ENCODE measurements around the gene PWP1. TPM values are rescaled to one million over a fixed set of nuclear protein-coding genes. Genes with fewer than 3 reads are reported as not detected.

Gene PWP1
- total and polyA plus RNA-seq, 3 experiments from 2014 or later, result 71.3 to 80.2 (median 72.3) TPM

- POLR2A ChIA-PET, result no interaction called here
- Mint-ChIP-seq H3K4me1 (peaks cover 2 to 5% (median 5%) of the 10 kb centered on the region in 3 donors), H3K4me3 (no peak overlapping the region), H3K27me3 (peaks cover 14 to 40% of the 10 kb centered on the region in 2 donors), H3K27ac (peak overlapping the region in 2 of 8 donors; percentile 20 to 43), H3K9me3 (no peaks in the 10 kb centered on the region), H3K36me3 (no peaks in the 10 kb centered on the region)
- CTCF ChIA-PET, result interaction anchor here (1.0 to 2.6 kb wide), 3 partner anchors 8 to 27 kb away, joined by 4 to 12 read pairs (median 6); no protein-coding TSS in a partner anchor
- Histone ChIP-seq H3K4me3 (ENCODE audit: low read length) (no peak overlapping the region), H3K27ac (ENCODE audit: low read depth, low read length) (no peak overlapping the region), H3K4me1 (ENCODE audit: insufficient read depth, low read length) (no peaks in the 10 kb centered on the region), H3K27me3 (ENCODE audit: insufficient read depth, low read length, poor library complexity, severe bottlenecking) (no peaks in the 10 kb centered on the region), H3K36me3 (ENCODE audit: insufficient read depth, low read length) (no peaks in the 10 kb centered on the region), H3K9me3 (ENCODE audit: low read length) (no peaks in the 10 kb centered on the region)
- peak in 1 of 5 donors; percentile 7 for DNase-seq
Measured at GRCh38 chr12:107670999-107671643, 14.5 kb upstream of the PWP1 start.

DNA sequence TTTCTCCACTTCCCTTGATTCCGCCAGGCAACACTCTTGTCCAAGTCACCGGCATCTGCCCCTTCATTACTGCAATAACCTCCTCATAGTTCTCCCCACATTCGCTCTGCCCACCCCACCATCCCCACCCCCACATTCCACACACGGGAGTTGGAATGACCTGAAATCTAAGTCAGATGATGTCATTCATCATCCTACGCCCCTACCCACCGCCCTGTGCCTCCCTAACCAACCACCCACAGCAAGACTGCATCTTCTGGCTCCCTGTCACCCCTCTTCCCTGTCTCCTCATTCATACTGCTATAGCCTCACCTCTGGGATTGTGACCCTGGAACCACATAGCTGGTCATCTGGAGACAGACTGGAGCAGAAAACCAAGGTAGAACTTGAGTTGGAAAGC is 7.9 kb upstream of the PWP1 start:
- no peak overlapping the region for H3K27ac Mint-ChIP-seq
- ChIA-PET POLR2A (no interaction called here), CTCF (no interaction called here)
- Histone ChIP-seq H3K9me3 (ENCODE audit: low read length) (no peaks in the 10 kb centered on the region), H3K36me3 (ENCODE audit: insufficient read depth, low read length) (no peaks in the 10 kb centered on the region), H3K27ac (ENCODE audit: low read depth, low read length) (no peak overlapping the region), H3K4me3 (ENCODE audit: low read length) (no peak overlapping the region), H3K4me1 (ENCODE audit: insufficient read depth, low read length) (no peaks in the 10 kb centered on the region), H3K27me3 (ENCODE audit: insufficient read depth, low read length, poor library complexity, severe bottlenecking) (no peaks in the 10 kb centered on the region)
- no peaks in the 10 kb centered on the region for H3K36me3 Mint-ChIP-seq
- no peaks in the 10 kb centered on the region for H3K4me1 Mint-ChIP-seq
- peaks cover 7 to 29% of the 10 kb centered on the region in 2 donors for H3K27me3 Mint-ChIP-seq
- DNase-seq, result no peak
- no peaks in the 10 kb centered on the region for H3K9me3 Mint-ChIP-seq
- no peak overlapping the region for H3K4me3 Mint-ChIP-seq

GRCh38 chr12:107679336-107679735 is 6.3 kb upstream of the PWP1 start:
- Histone ChIP-seq H3K4me1 (ENCODE audit: insufficient read depth, low read length) (no peaks in the 10 kb centered on the region), H3K9me3 (ENCODE audit: low read length) (no peaks in the 10 kb centered on the region), H3K27me3 (ENCODE audit: insufficient read depth, low read length, poor library complexity, severe bottlenecking) (no peaks in the 10 kb centered on the region), H3K4me3 (ENCODE audit: low read length) (no peak overlapping the region), H3K27ac (ENCODE audit: low read depth, low read length) (no peak overlapping the region), H3K36me3 (ENCODE audit: insufficient read depth, low read length) (no peaks in the 10 kb centered on the region)
- POLR2A ChIA-PET, result no interaction called here
- H3K4me3 Mint-ChIP-seq, result no peak overlapping the region
- no peak overlapping the region for H3K27ac Mint-ChIP-seq
- H3K4me1 Mint-ChIP-seq, result peaks cover 0 to 2% (median under 1%) of the 10 kb centered on the region in 3 donors
- CTCF ChIA-PET, result interaction anchor here (1.1 kb wide), 1 partner anchor 8 kb away, joined by 6 read pairs; no protein-coding TSS in a partner anchor
- DNase-seq, result no peak
- H3K27me3 Mint-ChIP-seq, result peaks cover 7 to 29% of the 10 kb centered on the region in 2 donors
- no peaks in the 10 kb centered on the region for H3K36me3 Mint-ChIP-seq
- H3K9me3 Mint-ChIP-seq, result no peaks in the 10 kb centered on the region

- H3K27me3 Mint-ChIP-seq, result peaks cover 3 to 28% of the 10 kb centered on the region in 2 donors
- H3K9me3 Mint-ChIP-seq, result no peaks in the 10 kb centered on the region
- Histone ChIP-seq H3K4me3 (ENCODE audit: low read length) (no peak overlapping the region), H3K36me3 (ENCODE audit: insufficient read depth, low read length) (no peaks in the 10 kb centered on the region), H3K27ac (ENCODE audit: low read depth, low read length) (no peak overlapping the region), H3K9me3 (ENCODE audit: low read length) (no peaks in the 10 kb centered on the region), H3K4me1 (ENCODE audit: insufficient read depth, low read length) (peaks cover 13% of the 10 kb centered on the region), H3K27me3 (ENCODE audit: insufficient read depth, low read length, poor library complexity, severe bottlenecking) (no peaks in the 10 kb centered on the region)
- no peak overlapping the region for H3K27ac Mint-ChIP-seq
- peaks cover 0 to 11% (median 0%) of the 10 kb centered on the region in 3 donors for H3K36me3 Mint-ChIP-seq
- ChIA-PET POLR2A (no interaction called here), CTCF (no interaction called here)
- peaks cover 18 to 21% (median 21%) of the 10 kb centered on the region in 3 donors for H3K4me1 Mint-ChIP-seq
- H3K4me3 Mint-ChIP-seq, result no peak overlapping the region
- no peak for DNase-seq
Measured at GRCh38 chr12:107681455-107681835, 4.2 kb upstream of the PWP1 start.

DNA sequence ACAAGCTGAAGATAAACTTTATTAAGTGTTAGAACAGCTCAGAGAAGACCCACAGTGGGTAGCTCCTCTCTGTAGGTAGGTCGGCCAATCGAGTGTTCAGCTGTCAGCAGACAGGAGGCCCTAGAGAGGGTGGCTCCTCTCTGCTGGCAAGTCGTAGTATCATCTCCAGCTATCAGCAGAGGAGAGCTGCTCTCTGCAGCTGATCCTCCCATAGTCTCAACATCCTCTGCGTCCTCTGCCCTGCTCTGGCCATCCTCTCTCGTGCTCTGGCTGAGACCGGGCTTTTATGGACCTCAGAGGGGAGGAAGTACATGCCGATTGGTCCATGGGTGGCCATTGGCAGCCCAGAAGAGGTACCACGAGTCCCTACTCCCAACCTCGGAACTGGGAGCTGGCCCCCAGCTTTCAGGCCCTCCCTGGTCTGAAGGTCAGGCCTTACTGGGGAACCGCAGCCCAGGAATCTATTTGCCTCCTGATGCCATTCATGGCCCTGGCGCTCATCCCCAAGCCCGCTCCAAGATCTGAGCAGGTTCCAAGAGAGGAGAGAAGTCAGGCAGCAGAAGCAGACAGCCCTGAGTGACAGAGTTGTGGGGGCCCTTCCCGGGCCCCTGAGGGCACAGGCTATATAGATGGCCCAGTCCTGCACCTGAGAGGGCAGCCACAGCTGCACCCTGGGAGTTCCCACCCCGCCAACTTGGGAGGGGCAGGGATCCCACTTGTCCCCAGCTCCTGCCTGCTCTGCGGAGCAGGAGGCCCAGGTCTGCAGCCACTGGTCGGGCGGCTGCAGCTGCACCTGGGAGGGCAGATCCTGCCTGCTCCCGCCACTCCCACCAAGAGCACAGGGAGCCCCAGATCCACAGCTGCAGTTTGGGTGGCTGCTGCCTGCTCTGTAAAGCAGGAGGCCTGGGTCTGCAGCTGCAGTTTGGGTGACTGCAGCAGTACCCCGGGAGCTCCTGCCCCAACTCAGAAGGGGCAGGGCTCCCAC is 3.5 kb upstream of the PWP1 start:
- Mint-ChIP-seq H3K4me1 (peaks cover 21 to 27% (median 26%) of the 10 kb centered on the region in 3 donors), H3K9me3 (no peaks in the 10 kb centered on the region), H3K4me3 (no peak overlapping the region), H3K27me3 (peaks cover 3 to 21% of the 10 kb centered on the region in 2 donors), H3K27ac (peak overlapping the region in 1 of 8 donors; percentile 48), H3K36me3 (peaks cover 0 to 14% (median 0%) of the 10 kb centered on the region in 3 donors)
- Histone ChIP-seq H3K36me3 (ENCODE audit: insufficient read depth, low read length) (no peaks in the 10 kb centered on the region), H3K4me1 (ENCODE audit: insufficient read depth, low read length) (peaks cover 20% of the 10 kb centered on the region), H3K27me3 (ENCODE audit: insufficient read depth, low read length, poor library complexity, severe bottlenecking) (no peaks in the 10 kb centered on the region), H3K9me3 (ENCODE audit: low read length) (no peaks in the 10 kb centered on the region), H3K4me3 (ENCODE audit: low read length) (no peak overlapping the region), H3K27ac (ENCODE audit: low read depth, low read length) (no peak overlapping the region)
- CTCF ChIA-PET, result interaction anchor here (1.3 to 1.7 kb wide), 2 partner anchors 13 to 14 kb away, joined by 3 to 6 read pairs; no protein-coding TSS in a partner anchor
- no peak for DNase-seq
- POLR2A ChIA-PET, result interaction anchor here (0.6 kb wide), 1 partner anchor 87 kb away, joined by 5 read pairs; no protein-coding TSS in a partner anchor

DNA sequence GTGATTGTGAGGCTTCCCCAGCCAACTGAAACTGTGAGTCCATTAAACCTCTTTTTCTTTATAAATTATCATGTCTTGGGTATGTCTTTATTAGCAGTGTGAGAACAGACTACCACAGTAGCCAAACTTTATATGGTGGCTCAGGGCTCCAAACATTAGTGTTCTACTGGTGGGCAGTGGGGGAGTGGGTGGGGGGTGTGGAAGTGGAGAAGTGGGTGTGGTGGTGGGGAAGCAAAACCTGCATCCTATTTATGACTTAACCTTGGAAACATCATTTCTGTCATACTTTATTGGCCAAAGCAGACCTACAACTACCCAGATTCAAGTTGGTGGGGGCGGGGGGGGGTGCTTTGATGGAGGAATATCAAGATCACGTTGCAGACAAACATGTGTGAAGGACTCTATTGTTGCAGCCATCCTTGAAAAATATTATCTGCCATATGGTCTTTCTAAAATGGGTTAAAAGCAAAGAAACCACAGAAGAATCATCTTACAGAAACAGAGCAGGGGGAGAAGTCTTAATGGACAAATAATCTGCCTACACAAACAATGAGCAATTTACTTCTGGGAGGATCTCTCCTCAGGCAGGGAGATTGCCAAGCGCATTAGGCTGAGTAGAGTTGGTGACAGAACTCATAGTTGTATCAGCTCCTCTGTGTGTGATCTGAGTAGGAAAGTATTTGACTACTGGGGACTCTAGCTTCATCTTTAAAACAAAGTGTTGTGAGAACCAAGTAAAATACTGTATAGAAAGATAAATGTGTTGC is 1.4 kb upstream of the PWP1 start:
- peaks cover 0 to 4% of the 10 kb centered on the region in 2 donors for H3K27me3 Mint-ChIP-seq
- Histone ChIP-seq H3K9me3 (ENCODE audit: low read length) (no peaks in the 10 kb centered on the region), H3K4me3 (ENCODE audit: low read length) (no peak overlapping the region), H3K4me1 (ENCODE audit: insufficient read depth, low read length) (peaks cover 23% of the 10 kb centered on the region), H3K27ac (ENCODE audit: low read depth, low read length) (no peak overlapping the region), H3K27me3 (ENCODE audit: insufficient read depth, low read length, poor library complexity, severe bottlenecking) (no peaks in the 10 kb centered on the region), H3K36me3 (ENCODE audit: insufficient read depth, low read length) (peaks cover 4% of the 10 kb centered on the region)
- no peaks in the 10 kb centered on the region for H3K9me3 Mint-ChIP-seq
- peaks cover 23 to 39% (median 36%) of the 10 kb centered on the region in 3 donors for H3K4me1 Mint-ChIP-seq
- peak overlapping the region; percentile 87 to 98 (median 96) for H3K4me3 Mint-ChIP-seq
- H3K36me3 Mint-ChIP-seq, result peaks cover 4 to 27% (median 7%) of the 10 kb centered on the region in 3 donors
- DNase-seq, result no peak
- CTCF ChIA-PET, result interaction anchor here (2.4 kb wide), 1 partner anchor 14 kb away, joined by 10 read pairs; no protein-coding TSS in a partner anchor
- H3K27ac Mint-ChIP-seq, result peak overlapping the region in 7 of 8 donors; percentile 91 to 99 (median 98)
- POLR2A ChIA-PET, result no interaction called here

GRCh38 chr12:107684990-107685359 is 624 bp upstream of the PWP1 start:
- POLR2A ChIA-PET, result interaction anchor here (1.0 kb wide), 2 partner anchors 9 to 591 kb away, joined by 3 to 6 read pairs; partner anchors contain the start of gene CRY1
- Mint-ChIP-seq H3K9me3 (no peaks in the 10 kb centered on the region), H3K27me3 (peaks cover 0 to 4% of the 10 kb centered on the region in 2 donors), H3K36me3 (peaks cover 4 to 35% (median 13%) of the 10 kb centered on the region in 3 donors), H3K4me1 (peaks cover 23 to 39% (median 36%) of the 10 kb centered on the region in 3 donors), H3K4me3 (peak overlapping the region; percentile 87 to 98 (median 96)), H3K27ac (peak overlapping the region; percentile 91 to 99 (median 98))
- Histone ChIP-seq H3K27me3 (ENCODE audit: insufficient read depth, low read length, poor library complexity, severe bottlenecking) (no peaks in the 10 kb centered on the region), H3K9me3 (ENCODE audit: low read length) (no peaks in the 10 kb centered on the region), H3K36me3 (ENCODE audit: insufficient read depth, low read length) (peaks cover 9% of the 10 kb centered on the region), H3K4me1 (ENCODE audit: insufficient read depth, low read length) (peaks cover 23% of the 10 kb centered on the region), H3K27ac (ENCODE audit: low read depth, low read length) (peak overlapping the region; percentile 86), H3K4me3 (ENCODE audit: low read length) (peak overlapping the region; percentile 83)
- DNase-seq, result no peak
- CTCF ChIA-PET, result interaction anchor here (2.4 to 2.5 kb wide), 2 partner anchors 9 to 14 kb away, joined by 10 to 12 read pairs; no protein-coding TSS in a partner anchor

Measured in CD8-positive, alpha-beta memory T cell (primary cell).